Astrocyte (in vitro differentiated cells and primary cell): Measurements from ENCODE around the gene NAB2.

ENCODE experiments used
- CTCF ChIP-seq: IDR thresholded peaks from 2 replicates; pipeline ENCODE4 v1.5.1; 2011; ENCODE audit warnings: low read depth, mild to moderate bottlenecking, inconsistent platforms, low read length, moderate library complexity; ENCODE audit not compliant: insufficient read depth
- EZH2 ChIP-seq: IDR thresholded peaks from 2 replicates; pipeline ENCODE4 v1.6.1; 2012; ENCODE audit warnings: mild to moderate bottlenecking, low read length, inconsistent platforms; ENCODE audit not compliant: insufficient read depth

- TF ChIP-seq EZH2 (no peak), CTCF (no peak)
These were observed 1.8 kb upstream of the NAB2 start for GRCh38 chr12:57087010-57087690.
